WTC11 (cell line): ENCODE measurements around the gene CSNK1E. TPM values are rescaled to one million over a fixed set of nuclear protein-coding genes. Genes with fewer than 3 reads are reported as not detected.

Source experiments
- ATAC-seq: fragments of 200-7000 bp; cut with Tn5 transposase; 2 replicates; pipeline ENCODE4 v1.10.0; 2021; ENCODE audit warnings: mild to moderate bottlenecking, moderate library complexity
- CTCF ChIA-PET: fragments of 300-600 bp; sonication (Branson Sonifier 250); formaldehyde crosslinking; loops from one replicate; lab custom pipeline; 2021; ENCODE audit warnings: antibody characterized with exemption; lab: Charles Lee
- POLR2A ChIA-PET: fragments of 350-600 bp; sonication (Branson Sonifier 250); formaldehyde crosslinking; loops from one replicate; lab custom pipeline; 2021; ENCODE audit warnings: antibody characterized with exemption; lab: Charles Lee
- DNase-seq: peaks from one replicate; pipeline ENCODE4 v3.0.0; 2021; ENCODE audit warnings: low spot score
- H3K27ac Mint-ChIP-seq: 2 replicates; pipeline ENCODE4 v1.8.0; 2021; ENCODE audit warnings: mixed read lengths
- H3K27me3 Mint-ChIP-seq: 2 replicates; pipeline ENCODE4 v1.8.0; 2021; ENCODE audit warnings: low read depth, mild to moderate bottlenecking, moderate library complexity, mixed read lengths
- H3K36me3 Mint-ChIP-seq: 2 replicates; pipeline ENCODE4 v1.8.0; 2021; ENCODE audit warnings: mixed read lengths
- H3K4me1 Mint-ChIP-seq: 2 replicates; pipeline ENCODE4 v1.8.0; 2022; ENCODE audit warnings: mixed read lengths
- H3K4me3 Mint-ChIP-seq: 2 replicates; pipeline ENCODE4 v1.8.0; 2021; ENCODE audit warnings: mild to moderate bottlenecking, moderate library complexity, mixed read lengths
- H3K9me3 Mint-ChIP-seq: 2 replicates; pipeline ENCODE4 v1.8.0; 2021; ENCODE audit warnings: mixed read lengths
- CBFB ChIP-seq: sonication (generic); formaldehyde crosslinking; IDR thresholded peaks from 2 replicates; pipeline ENCODE4 v1.8.1; 2022; ENCODE audit warnings: mild to moderate bottlenecking, low read depth, missing genetic modification reagents
- CREB1 ChIP-seq: sonication (generic); formaldehyde crosslinking; IDR thresholded peaks from 2 replicates; pipeline ENCODE4 v1.8.0; 2023; ENCODE audit warnings: mild to moderate bottlenecking, missing genetic modification reagents
- CREM ChIP-seq: sonication (generic); formaldehyde crosslinking; IDR thresholded peaks from 2 replicates; pipeline ENCODE4 v1.8.1; 2022; ENCODE audit warnings: mild to moderate bottlenecking, missing genetic modification reagents, moderate library complexity
- EMX1 ChIP-seq: fragments of 250-450 bp; sonication (Bioruptor Pico); IDR thresholded peaks from 2 replicates; pipeline ENCODE4 v1.8.0; 2021; ENCODE audit warnings: mild to moderate bottlenecking
- FOXP1 ChIP-seq: sonication (generic); formaldehyde crosslinking; IDR thresholded peaks from 2 replicates; pipeline ENCODE4 v1.8.0; 2022; ENCODE audit warnings: missing genetic modification reagents, mild to moderate bottlenecking, moderate library complexity, borderline replicate concordance
- GRHL2 ChIP-seq: fragments of 250-450 bp; sonication (Bioruptor Pico); IDR thresholded peaks from 2 replicates; pipeline ENCODE4 v1.8.0; 2022; ENCODE audit warnings: mild to moderate bottlenecking, moderate library complexity; ENCODE audit not compliant: insufficient replicate concordance, severe bottlenecking
- JUN ChIP-seq: sonication (generic); formaldehyde crosslinking; IDR thresholded peaks from 2 replicates; pipeline ENCODE4 v1.8.0; 2023; ENCODE audit warnings: mild to moderate bottlenecking, missing genetic modification reagents
- MYBL2 ChIP-seq: sonication (generic); formaldehyde crosslinking; IDR thresholded peaks from 2 replicates; pipeline ENCODE4 v1.8.1; 2023; ENCODE audit warnings: mild to moderate bottlenecking, moderate library complexity, missing genetic modification reagents
- PRRX2 ChIP-seq: fragments of 250-450 bp; sonication (Bioruptor Pico); IDR thresholded peaks from 2 replicates; pipeline ENCODE4 v1.8.0; 2021; ENCODE audit warnings: mild to moderate bottlenecking
- SP1 ChIP-seq: sonication (generic); formaldehyde crosslinking; conservative IDR thresholded peaks from 2 replicates; pipeline ENCODE4 v1.8.1; 2022; ENCODE audit warnings: missing genetic modification reagents
- TCF7 ChIP-seq: sonication (generic); formaldehyde crosslinking; IDR thresholded peaks from 2 replicates; pipeline ENCODE4 v1.8.0; 2022; ENCODE audit warnings: mild to moderate bottlenecking, low read depth, missing genetic modification reagents, moderate library complexity
- ZNF121 ChIP-seq: sonication (generic); formaldehyde crosslinking; IDR thresholded peaks from 2 replicates; pipeline ENCODE4 v1.8.0; 2023; ENCODE audit warnings: missing genetic modification reagents
- ZNF138 ChIP-seq: sonication (generic); formaldehyde crosslinking; conservative IDR thresholded peaks from 2 replicates; pipeline ENCODE4 v1.8.1; 2022; ENCODE audit warnings: mild to moderate bottlenecking, moderate library complexity, missing genetic modification reagents
- ZNF263 ChIP-seq: sonication (generic); formaldehyde crosslinking; IDR thresholded peaks from 2 replicates; pipeline ENCODE4 v1.8.1; 2022; ENCODE audit warnings: low read depth, mild to moderate bottlenecking, moderate library complexity, missing genetic modification reagents
- total RNA-seq: library from RNA; stranded (reverse); gene quantifications from 3 replicates; pipeline ENCODE4 v1.2.3, GENCODE V29; 2021
- TF ChIP-seq, protein P1 (sequence below): sonication (generic); formaldehyde crosslinking; conservative IDR thresholded peaks from 2 replicates; pipeline ENCODE4 v1.8.1; 2022; ENCODE audit warnings: mild to moderate bottlenecking, missing genetic modification reagents
- TF ChIP-seq, protein P2 (sequence below): sonication (generic); formaldehyde crosslinking; IDR thresholded peaks from 2 replicates; pipeline ENCODE4 v1.8.1; 2022; ENCODE audit warnings: mild to moderate bottlenecking, missing genetic modification reagents, moderate library complexity, borderline replicate concordance
- TF ChIP-seq, protein P3 (sequence below): fragments of 200-600 bp; IDR thresholded peaks from 2 replicates; pipeline ENCODE4 v1.8.0; 2022; ENCODE audit warnings: antibody characterized with exemption
- TF ChIP-seq, protein P4 (sequence below): sonication (generic); formaldehyde crosslinking; IDR thresholded peaks from 2 replicates; pipeline ENCODE4 v1.8.1; 2023; ENCODE audit warnings: mild to moderate bottlenecking, missing genetic modification reagents, moderate library complexity
- TF ChIP-seq, protein P5 (sequence below): sonication (generic); formaldehyde crosslinking; IDR thresholded peaks from 2 replicates; pipeline ENCODE4 v1.8.1; 2022; ENCODE audit warnings: low read depth, mild to moderate bottlenecking, moderate library complexity, missing genetic modification reagents, borderline replicate concordance
- TF ChIP-seq, protein P6 (sequence below): sonication (generic); formaldehyde crosslinking; IDR thresholded peaks from 2 replicates; pipeline ENCODE4 v1.8.0; 2022; ENCODE audit warnings: mild to moderate bottlenecking, missing genetic modification reagents
- TF ChIP-seq, protein P7 (sequence below): sonication (generic); formaldehyde crosslinking; IDR thresholded peaks from 2 replicates; pipeline ENCODE4 v1.8.1; 2023; ENCODE audit warnings: mild to moderate bottlenecking, moderate library complexity, missing genetic modification reagents

CSNK1E gene
- total RNA-seq, 1 experiment from 2014 or later, result 265 TPM

DNA sequence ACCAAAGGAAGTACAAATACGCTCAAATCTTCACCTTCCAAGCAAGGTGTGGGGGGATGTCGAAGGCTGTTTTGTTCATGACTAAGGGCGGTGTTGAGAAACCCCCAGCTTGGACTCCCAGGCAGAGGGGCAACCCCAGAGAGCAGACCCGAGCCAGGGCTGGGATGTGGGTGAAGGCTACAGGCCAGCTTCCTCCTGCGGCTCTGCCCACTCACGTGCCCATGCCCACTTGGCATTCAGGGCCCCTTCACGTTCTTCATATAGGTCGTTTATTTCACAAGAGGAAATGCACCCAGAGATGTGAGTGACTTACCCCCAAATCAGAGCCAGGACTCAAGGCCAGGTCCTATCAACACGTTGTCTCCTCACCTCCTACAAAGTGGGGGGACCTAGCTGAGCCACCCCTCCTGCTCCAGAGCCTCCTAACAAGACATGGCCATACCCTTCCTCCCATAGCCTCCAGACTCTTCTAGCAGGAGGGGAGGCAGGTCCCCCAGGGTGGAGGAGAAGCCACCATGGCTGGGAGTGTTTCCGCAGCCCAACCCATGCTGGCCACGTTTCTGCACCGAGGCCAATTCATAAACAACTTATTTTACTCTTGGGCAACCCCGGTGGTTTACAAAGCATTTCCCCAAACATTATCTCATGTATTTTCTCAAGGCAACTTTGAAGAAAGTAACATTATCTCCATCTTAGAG, 66.4 kb downstream of the CSNK1E start (continued):
- no peak for TF ChIP-seq SP1
- TF ChIP-seq, protein P1, sequence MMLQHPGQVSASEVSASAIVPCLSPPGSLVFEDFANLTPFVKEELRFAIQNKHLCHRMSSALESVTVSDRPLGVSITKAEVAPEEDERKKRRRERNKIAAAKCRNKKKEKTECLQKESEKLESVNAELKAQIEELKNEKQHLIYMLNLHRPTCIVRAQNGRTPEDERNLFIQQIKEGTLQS (CRISPR knock-in tag), result no peak
- TF ChIP-seq JUN (CRISPR knock-in tag), result no peak
- no peak for TF ChIP-seq GRHL2 (CRISPR knock-in tag)

DNA sequence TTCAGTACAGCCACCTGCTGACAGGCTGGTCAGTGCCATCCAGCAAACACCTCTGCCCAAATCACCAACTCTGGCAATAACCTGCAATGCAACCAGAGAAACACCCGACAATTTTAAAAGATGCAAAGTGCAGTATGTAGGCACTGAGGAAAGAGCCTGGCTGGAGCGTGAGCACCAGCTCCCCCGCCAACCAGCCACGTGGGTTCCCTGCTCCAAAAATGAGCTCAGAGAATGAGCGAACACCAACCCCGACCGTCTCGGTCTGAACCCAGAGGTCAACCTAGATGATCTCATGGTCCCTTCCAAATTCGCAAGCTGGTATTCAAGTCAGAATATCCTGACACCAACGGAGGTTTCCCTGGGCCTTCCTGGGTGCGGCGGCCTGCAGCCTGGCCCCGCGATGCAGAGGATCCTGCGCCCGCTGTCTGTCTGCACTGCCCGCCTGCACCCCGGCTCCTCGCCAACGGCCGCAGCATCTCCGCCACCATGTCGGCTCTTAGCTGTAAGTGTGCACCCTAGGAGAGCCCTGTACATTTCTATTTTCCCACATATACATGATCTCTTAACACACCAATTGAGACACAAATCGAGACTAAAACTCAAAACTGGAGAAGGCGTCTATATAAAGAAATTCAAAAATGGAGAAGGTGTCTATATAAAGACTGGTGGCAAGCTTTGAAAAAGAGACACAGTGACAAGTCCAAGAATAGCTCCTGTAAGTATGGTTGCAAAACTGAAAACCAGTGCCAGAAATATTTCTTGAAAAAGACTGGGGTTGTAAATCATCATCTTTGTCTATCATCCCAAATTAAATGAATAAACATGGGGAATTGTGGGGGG, 67.2 kb downstream of the CSNK1E start:
- no peak overlapping the region for H3K4me3 Mint-ChIP-seq
- POLR2A ChIA-PET, result no interaction called here
- no peak for DNase-seq
- no peaks in the 10 kb centered on the region for H3K27me3 Mint-ChIP-seq
- H3K9me3 Mint-ChIP-seq, result no peaks in the 10 kb centered on the region; the same call in 1 of the 2 replicates
- H3K27ac Mint-ChIP-seq, result no peak overlapping the region
- H3K4me1 Mint-ChIP-seq, result no peaks in the 10 kb centered on the region
- TF ChIP-seq MYBL2 (CRISPR knock-in tag) (no peak), FOXP1 (CRISPR knock-in tag) (no peak), SP1 (no peak), ZNF121 (CRISPR knock-in tag) (no peak), ZNF138 (CRISPR knock-in tag) (no peak), PRRX2 (no peak), CREB1 (no peak), EMX1 (no peak)
- TF ChIP-seq, protein P2, sequence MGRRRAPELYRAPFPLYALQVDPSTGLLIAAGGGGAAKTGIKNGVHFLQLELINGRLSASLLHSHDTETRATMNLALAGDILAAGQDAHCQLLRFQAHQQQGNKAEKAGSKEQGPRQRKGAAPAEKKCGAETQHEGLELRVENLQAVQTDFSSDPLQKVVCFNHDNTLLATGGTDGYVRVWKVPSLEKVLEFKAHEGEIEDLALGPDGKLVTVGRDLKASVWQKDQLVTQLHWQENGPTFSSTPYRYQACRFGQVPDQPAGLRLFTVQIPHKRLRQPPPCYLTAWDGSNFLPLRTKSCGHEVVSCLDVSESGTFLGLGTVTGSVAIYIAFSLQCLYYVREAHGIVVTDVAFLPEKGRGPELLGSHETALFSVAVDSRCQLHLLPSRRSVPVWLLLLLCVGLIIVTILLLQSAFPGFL (CRISPR knock-in tag), result no peak
- TF ChIP-seq, protein P3, sequence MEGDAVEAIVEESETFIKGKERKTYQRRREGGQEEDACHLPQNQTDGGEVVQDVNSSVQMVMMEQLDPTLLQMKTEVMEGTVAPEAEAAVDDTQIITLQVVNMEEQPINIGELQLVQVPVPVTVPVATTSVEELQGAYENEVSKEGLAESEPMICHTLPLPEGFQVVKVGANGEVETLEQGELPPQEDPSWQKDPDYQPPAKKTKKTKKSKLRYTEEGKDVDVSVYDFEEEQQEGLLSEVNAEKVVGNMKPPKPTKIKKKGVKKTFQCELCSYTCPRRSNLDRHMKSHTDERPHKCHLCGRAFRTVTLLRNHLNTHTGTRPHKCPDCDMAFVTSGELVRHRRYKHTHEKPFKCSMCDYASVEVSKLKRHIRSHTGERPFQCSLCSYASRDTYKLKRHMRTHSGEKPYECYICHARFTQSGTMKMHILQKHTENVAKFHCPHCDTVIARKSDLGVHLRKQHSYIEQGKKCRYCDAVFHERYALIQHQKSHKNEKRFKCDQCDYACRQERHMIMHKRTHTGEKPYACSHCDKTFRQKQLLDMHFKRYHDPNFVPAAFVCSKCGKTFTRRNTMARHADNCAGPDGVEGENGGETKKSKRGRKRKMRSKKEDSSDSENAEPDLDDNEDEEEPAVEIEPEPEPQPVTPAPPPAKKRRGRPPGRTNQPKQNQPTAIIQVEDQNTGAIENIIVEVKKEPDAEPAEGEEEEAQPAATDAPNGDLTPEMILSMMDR, result no peak
- TF ChIP-seq, protein P4, sequence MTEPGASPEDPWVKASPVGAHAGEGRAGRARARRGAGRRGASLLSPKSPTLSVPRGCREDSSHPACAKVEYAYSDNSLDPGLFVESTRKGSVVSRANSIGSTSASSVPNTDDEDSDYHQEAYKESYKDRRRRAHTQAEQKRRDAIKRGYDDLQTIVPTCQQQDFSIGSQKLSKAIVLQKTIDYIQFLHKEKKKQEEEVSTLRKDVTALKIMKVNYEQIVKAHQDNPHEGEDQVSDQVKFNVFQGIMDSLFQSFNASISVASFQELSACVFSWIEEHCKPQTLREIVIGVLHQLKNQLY (CRISPR knock-in tag), result no peak
- TF ChIP-seq, protein P5, sequence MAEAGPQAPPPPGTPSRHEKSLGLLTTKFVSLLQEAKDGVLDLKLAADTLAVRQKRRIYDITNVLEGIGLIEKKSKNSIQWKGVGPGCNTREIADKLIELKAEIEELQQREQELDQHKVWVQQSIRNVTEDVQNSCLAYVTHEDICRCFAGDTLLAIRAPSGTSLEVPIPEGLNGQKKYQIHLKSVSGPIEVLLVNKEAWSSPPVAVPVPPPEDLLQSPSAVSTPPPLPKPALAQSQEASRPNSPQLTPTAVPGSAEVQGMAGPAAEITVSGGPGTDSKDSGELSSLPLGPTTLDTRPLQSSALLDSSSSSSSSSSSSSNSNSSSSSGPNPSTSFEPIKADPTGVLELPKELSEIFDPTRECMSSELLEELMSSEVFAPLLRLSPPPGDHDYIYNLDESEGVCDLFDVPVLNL (CRISPR knock-in tag), result no peak
- TF ChIP-seq, protein P6, sequence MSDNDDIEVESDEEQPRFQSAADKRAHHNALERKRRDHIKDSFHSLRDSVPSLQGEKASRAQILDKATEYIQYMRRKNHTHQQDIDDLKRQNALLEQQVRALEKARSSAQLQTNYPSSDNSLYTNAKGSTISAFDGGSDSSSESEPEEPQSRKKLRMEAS, result no peak
- CTCF ChIA-PET, result interaction anchor here (1.1 kb wide), 1 partner anchor 136 kb away, joined by 5 read pairs; no protein-coding TSS in a partner anchor
- no peak for ATAC-seq
- H3K36me3 Mint-ChIP-seq, result peaks cover 25% of the 10 kb centered on the region

DNA sequence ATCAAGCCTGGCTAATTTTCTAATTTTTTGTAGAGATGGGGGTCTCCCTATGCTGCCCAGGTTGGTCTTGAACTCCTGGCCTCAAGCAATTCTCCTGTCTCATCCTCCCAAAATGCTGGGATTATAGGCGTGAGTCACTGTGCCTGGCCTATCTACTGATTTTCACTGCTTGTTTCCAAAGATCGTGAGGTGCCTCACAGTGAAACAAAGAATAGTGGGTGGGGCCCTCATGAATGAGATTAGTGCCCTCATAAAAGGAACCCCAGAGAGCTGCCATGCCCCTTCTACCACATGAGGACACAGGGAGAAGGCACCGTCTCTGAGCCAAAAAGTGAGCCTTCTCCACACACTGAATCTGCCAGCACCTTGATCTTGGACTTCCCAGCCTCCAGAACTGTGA, 67.9 kb downstream of the CSNK1E start:
- H3K27ac Mint-ChIP-seq, result no peak overlapping the region
- no peak for DNase-seq
- CTCF ChIA-PET, result interaction anchor here (1.1 kb wide), 1 partner anchor 135 kb away, joined by 5 read pairs; no protein-coding TSS in a partner anchor
- ATAC-seq, result no peak
- H3K27me3 Mint-ChIP-seq, result no peaks in the 10 kb centered on the region
- H3K4me1 Mint-ChIP-seq, result no peaks in the 10 kb centered on the region
- H3K4me3 Mint-ChIP-seq, result no peak overlapping the region
- POLR2A ChIA-PET, result no interaction called here
- H3K36me3 Mint-ChIP-seq, result peaks cover 25% of the 10 kb centered on the region
- no peaks in the 10 kb centered on the region; the same call in 1 of the 2 replicates for H3K9me3 Mint-ChIP-seq
- TF ChIP-seq ZNF263 (CRISPR knock-in tag) (no peak), CREM (CRISPR knock-in tag) (no peak), CBFB (CRISPR knock-in tag) (no peak), FOXP1 (CRISPR knock-in tag) (no peak), TCF7 (CRISPR knock-in tag) (no peak), ZNF138 (CRISPR knock-in tag) (no peak), MYBL2 (CRISPR knock-in tag) (no peak)
- TF ChIP-seq, protein P7, sequence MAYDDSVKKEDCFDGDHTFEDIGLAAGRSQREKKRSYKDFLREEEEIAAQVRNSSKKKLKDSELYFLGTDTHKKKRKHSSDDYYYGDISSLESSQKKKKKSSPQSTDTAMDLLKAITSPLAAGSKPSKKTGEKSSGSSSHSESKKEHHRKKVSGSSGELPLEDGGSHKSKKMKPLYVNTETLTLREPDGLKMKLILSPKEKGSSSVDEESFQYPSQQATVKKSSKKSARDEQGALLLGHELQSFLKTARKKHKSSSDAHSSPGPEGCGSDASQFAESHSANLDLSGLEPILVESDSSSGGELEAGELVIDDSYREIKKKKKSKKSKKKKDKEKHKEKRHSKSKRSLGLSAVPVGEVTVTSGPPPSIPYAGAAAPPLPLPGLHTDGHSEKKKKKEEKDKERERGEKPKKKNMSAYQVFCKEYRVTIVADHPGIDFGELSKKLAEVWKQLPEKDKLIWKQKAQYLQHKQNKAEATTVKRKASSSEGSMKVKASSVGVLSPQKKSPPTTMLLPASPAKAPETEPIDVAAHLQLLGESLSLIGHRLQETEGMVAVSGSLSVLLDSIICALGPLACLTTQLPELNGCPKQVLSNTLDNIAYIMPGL (CRISPR knock-in tag), result no peak
